A673 (cell line): ENCODE results near the gene SEMA6A. TPM values are rescaled to one million over a fixed set of nuclear protein-coding genes. Genes with fewer than 3 reads are reported as not detected.

ENCODE experiments used
- BruUV-seq: library from RNA; stranded (reverse); fragments of 400-500 nt; replicated peaks from 2 replicates; lab custom pipeline; 2021; lab: Mats Ljungman, UMichigan
- CTCF ChIA-PET: fragments of 300-600 bp; sonication (Branson Sonifier 250); formaldehyde crosslinking; loops from one replicate; lab custom pipeline; 2022; ENCODE audit warnings: antibody characterized with exemption; lab: Charles Lee
- POLR2A ChIA-PET: fragments of 300-600 bp; sonication (Branson Sonifier 250); formaldehyde crosslinking; loops from one replicate; lab custom pipeline; 2022; ENCODE audit warnings: antibody characterized with exemption; ENCODE audit not compliant: low non-redundant PET; lab: Charles Lee
- DNase-seq: peaks from one replicate; pipeline ENCODE4 v3.0.0-alpha.2; 2015; ENCODE audit warnings: low spot score
- H3K27ac ChIP-seq: fragments of 200-600 bp; sonication (generic); 2 replicates; pipeline ENCODE4 v1.5.1; 2016; ENCODE audit warnings: mixed run types, low read depth, mild to moderate bottlenecking, mixed read lengths, antibody characterized with exemption, low read length; ENCODE audit not compliant: poor library complexity, severe bottlenecking
- H3K27me3 ChIP-seq: fragments of 200-600 bp; sonication (generic); replicated peaks from 2 replicates; pipeline ENCODE4 v1.6.1; 2017; ENCODE audit warnings: mixed run types, low read depth, mild to moderate bottlenecking, mixed read lengths, antibody characterized with exemption, low read length; ENCODE audit not compliant: insufficient read depth, poor library complexity
- H3K36me3 ChIP-seq: fragments of 200-600 bp; sonication (generic); 2 replicates; pipeline ENCODE4 v1.6.1; 2016; ENCODE audit warnings: mixed run types, mild to moderate bottlenecking, mixed read lengths, antibody characterized with exemption, low read length; ENCODE audit not compliant: insufficient read depth, poor library complexity, severe bottlenecking
- H3K4me1 ChIP-seq: fragments of 200-600 bp; sonication (generic); 2 replicates; pipeline ENCODE4 v1.6.1; 2017; ENCODE audit warnings: mixed run types, mild to moderate bottlenecking, mixed read lengths, antibody characterized with exemption, low read length; ENCODE audit not compliant: insufficient read depth, poor library complexity, severe bottlenecking
- H3K4me3 ChIP-seq: fragments of 200-600 bp; sonication (generic); 2 replicates; pipeline ENCODE4 v1.5.1; 2016; ENCODE audit warnings: low read depth, mixed run types, mild to moderate bottlenecking, mixed read lengths, low read length; ENCODE audit not compliant: poor library complexity, severe bottlenecking
- H3K9me3 ChIP-seq: fragments of 200-600 bp; sonication (generic); 2 replicates; pipeline ENCODE4 v1.6.1; 2016; ENCODE audit warnings: mixed run types, low read depth, mild to moderate bottlenecking, mixed read lengths, antibody characterized with exemption, low read length; ENCODE audit not compliant: poor library complexity, severe bottlenecking
- CTCF ChIP-seq: fragments of 300-800, 200-600 bp; sonication (generic); conservative IDR thresholded peaks from 2 replicates; pipeline ENCODE4 v1.5.1; 2017; ENCODE audit warnings: low read depth, mild to moderate bottlenecking, antibody characterized with exemption, low read length, moderate library complexity, mixed read lengths
- EZH2 ChIP-seq: fragments of 200-600 bp; sonication (generic); IDR thresholded peaks from 2 replicates; pipeline ENCODE4 v1.6.1; 2017; ENCODE audit warnings: borderline replicate concordance, low read depth, mild to moderate bottlenecking, mixed read lengths, antibody characterized with exemption, low read length; ENCODE audit not compliant: poor library complexity, severe bottlenecking
- intact Hi-C: fragments of 100-400 bp; cut with micrococcal nuclease; formaldehyde crosslinking; loops from one replicate; pipeline ENCODE4 v1.10.0; 2022; ENCODE audit not compliant: unreplicated experiment
- total RNA-seq: library from RNA; stranded (reverse); gene quantifications from 2 replicates; pipeline ENCODE4 v1.2.3, GENCODE V29; 2021

Gene SEMA6A
- total RNA-seq, 1 experiment from 2014 or later: 10.6 TPM

- intact Hi-C loops: no loop called here
- H3K4me3 ChIP-seq: no peak overlapping the region
- ChIA-PET CTCF (no interaction called here), POLR2A (no interaction called here)
- no peaks in the 10 kb centered on the region for H3K9me3 ChIP-seq
- BruUV-seq: no TSS peak
- H3K27me3 ChIP-seq: no peaks in the 10 kb centered on the region
- TF ChIP-seq CTCF: no peak
- TF ChIP-seq EZH2: no peak
- H3K27ac ChIP-seq: no peak overlapping the region
- H3K4me1 ChIP-seq: no peaks in the 10 kb centered on the region
- no peak for DNase-seq
- no peaks in the 10 kb centered on the region for H3K36me3 ChIP-seq
Observed at GRCh38 chr5:116451066-116451465, 123.6 kb downstream of the SEMA6A start.

- ChIA-PET CTCF (no interaction called here), POLR2A (no interaction called here)
- no peak for DNase-seq
- H3K4me1 ChIP-seq: no peaks in the 10 kb centered on the region
- TF ChIP-seq CTCF (no peak), EZH2 (no peak)
- no peaks in the 10 kb centered on the region for H3K27me3 ChIP-seq
- no peak overlapping the region for H3K27ac ChIP-seq
- no peak overlapping the region for H3K4me3 ChIP-seq
- H3K9me3 ChIP-seq: no peaks in the 10 kb centered on the region
- intact Hi-C loops: no loop called here
- H3K36me3 ChIP-seq: no peaks in the 10 kb centered on the region
- BruUV-seq: no TSS peak
Observed at GRCh38 chr5:116449458-116449857, 125.2 kb downstream of the SEMA6A start.

- ChIA-PET POLR2A (no interaction called here), CTCF (no interaction called here)
- Histone ChIP-seq H3K27me3 (no peaks in the 10 kb centered on the region), H3K4me3 (no peak overlapping the region), H3K4me1 (no peaks in the 10 kb centered on the region), H3K27ac (no peak overlapping the region), H3K9me3 (no peaks in the 10 kb centered on the region), H3K36me3 (no peaks in the 10 kb centered on the region)
- intact Hi-C loops: no loop called here
- no peak for DNase-seq
- BruUV-seq: no TSS peak
- TF ChIP-seq EZH2 (no peak), CTCF (no peak)
Observed at GRCh38 chr5:116448870-116449427, 125.7 kb downstream of the SEMA6A start.
